HG02870 (cell line): ENCODE results near the gene TMEM232.
A peak's percentile ranks its signal among the peaks of the same experiment; 100 is the strongest.
"Not testable (repeated sequence)": the region's sequence is repeated elsewhere in the genome, so short reads cannot be mapped to it uniquely, and the experiment has no call there.

ENCODE experiments used
- ATAC-seq: cut with Tn5 transposase; IDR thresholded peaks from one replicate; pipeline ENCODE4 v1.9.1; 2021; ENCODE audit warnings: mild to moderate bottlenecking, moderate library complexity; ENCODE audit not compliant: unreplicated experiment

The TMEM232 gene

DNA sequence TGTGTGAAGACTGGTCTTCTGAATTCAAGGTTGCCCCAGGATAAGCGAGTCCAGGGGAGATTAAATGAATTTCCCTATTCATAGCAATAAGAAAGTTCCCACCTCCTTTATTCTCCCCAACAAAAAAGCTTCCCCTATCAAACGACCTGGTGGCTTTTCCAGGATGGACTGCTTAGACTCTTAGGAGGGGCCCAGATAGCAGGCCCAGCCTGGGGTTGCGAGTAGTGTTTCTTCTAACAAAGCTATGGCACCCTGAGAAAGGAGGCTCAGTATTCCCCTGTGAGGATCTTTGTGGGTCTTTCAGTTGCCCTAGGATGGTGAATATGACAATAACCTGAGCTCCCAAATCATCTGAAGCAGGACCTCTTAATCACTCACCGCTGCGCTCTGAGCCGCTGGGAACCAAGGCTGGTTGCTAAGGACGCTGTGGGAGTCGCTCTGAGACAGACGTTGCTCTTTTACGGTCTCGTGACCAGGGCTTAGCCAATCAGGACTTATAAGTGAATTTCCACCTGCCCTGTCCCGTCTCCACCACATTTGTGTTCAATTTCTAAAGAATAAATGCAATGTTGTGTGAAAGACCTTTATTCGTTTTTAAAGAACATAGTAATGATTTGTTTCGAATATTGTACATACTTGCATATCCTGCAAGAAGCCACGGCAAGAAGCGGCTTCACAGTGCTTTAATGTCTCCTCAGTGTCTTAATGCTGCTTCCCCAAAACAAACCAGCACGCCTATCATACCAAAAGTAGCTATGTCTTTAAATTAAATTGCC, at the start of gene TMEM232:
TSS of gene TMEM232 (minus strand) at position 423 of the 776 bp plus-strand sequence. CDS start 59,319 bp downstream, outside the sequence.
- ATAC-seq = no peak

DNA sequence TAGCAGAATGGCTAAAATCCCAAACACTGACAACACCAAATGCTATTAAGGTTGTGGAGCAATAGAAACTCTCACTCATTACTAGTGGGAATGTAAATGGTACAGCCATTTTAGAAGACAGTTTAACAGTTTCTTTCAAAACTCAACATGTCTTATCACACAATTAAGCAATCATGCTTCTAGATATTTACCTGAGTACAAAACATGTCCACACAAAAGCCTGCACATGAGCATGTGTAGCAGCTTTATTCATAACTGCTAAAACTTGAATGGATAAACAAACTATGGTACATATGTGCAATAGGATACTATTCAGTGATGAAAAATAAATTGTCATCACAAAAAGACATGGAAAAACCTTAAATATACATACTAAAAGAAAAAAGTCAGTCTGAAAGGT, 43.8 kb upstream of the TMEM232 start:
- no peak for ATAC-seq

DNA sequence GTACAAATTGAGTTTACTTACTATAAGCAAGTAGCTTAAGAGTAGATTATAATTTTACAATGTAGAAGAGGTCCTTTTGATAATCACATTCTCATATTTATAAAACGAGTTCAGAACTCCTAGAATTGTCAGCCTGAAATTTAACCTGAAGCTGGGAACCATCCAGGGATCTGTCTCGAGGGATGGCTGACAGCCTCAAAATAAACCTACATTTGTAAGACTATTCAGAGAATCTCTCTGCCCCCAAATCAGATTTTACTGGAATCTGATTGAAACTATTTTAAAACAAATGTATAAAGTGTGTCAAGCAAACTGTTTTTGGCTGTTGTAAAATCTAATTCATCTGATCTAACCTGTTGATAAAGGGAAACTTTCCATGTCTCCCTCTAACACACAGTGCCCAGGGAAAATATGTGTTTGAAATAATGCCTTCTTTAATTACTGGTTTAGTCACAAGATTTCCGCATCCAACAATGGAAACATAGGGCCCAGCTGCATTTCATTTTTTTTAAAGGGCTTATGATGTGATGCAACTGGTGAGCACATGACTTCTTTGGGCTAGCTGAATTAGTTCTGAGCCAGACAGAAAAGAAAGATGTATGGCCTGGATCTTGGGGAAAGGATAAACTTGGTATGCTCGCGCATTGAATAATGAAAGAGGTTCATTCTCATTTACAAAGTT, 42.7 kb upstream of the TMEM232 start:
- no peak for ATAC-seq

DNA sequence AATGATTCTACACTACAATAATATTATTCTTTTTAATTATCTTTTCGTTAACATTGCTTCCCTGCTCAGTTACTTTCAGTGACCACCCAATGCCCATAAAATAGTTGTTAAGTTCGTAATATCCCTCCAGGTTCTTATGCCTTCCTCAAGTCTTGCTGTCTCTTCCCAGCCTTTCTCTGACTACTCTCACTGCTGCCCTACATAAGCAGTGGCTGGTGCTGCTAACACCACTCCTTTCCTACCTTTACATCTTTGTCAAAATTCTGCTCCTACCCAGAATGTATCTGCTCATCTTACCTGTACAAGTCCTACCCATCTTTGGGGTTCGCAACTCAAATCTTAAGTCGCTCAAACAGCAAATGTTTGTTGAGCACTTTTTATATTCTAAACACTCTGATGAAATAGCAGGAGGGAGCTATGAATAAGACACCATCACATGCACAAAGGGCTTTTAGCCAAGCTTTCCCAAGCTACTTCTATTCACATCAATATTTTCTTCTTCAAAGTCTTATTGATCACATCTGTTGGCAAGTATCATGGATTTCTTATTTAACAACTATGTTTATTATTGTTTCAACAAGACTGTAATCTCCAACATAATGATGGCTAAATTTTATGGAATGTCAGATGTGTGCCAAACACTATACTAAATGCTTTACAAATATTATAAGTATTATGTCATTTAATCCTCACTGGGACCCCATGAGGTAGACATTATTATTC, 41.8 kb upstream of the TMEM232 start:
- ATAC-seq = no peak

DNA sequence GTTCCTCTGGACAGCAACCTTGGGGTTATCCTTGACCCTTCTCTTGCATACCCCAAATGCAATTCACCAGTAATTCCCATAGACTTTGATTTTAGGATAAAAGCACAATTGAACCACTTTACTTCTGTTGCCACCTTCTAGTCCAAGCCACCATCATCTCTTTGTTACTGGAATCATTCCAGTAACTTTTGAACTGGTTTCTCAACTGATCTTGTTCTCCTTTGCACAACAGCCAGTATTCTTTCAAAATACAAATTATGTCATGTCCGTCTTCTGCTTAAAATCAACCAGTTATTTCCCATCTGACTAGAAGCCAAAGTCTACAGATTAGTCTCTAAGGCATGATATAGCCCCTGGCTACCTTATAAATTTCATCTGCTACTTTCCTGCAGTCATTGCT, 33.7 kb upstream of the TMEM232 start:
- ATAC-seq = no peak

DNA sequence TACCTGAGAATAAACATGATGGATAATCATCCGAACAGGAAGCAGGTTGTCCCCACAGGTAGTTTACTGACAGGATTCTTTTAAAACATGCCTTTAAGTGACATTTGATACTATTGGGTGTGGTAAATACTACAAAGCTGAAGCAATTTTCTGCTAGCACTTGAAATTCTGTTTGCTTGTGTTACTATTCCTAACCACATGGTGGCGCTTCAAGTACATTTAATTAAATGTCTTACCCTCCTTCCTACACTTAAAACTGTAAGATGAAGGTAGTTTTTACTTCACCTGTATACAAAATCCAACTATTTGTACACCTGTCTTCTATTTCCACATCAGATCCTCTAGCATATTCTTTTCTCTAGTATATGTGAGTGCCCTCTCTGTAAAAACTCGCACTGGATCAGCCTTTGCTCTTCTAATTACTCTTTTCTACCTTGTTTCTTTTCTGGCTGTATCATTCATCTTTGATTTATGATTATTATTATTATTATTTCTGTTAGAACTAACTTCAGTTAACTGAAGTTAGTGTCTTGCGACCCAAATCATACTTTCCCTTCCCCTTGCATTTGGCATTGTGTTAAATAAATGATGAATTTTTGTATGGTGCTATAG, 30.8 kb upstream of the TMEM232 start:
- no peak for ATAC-seq

DNA sequence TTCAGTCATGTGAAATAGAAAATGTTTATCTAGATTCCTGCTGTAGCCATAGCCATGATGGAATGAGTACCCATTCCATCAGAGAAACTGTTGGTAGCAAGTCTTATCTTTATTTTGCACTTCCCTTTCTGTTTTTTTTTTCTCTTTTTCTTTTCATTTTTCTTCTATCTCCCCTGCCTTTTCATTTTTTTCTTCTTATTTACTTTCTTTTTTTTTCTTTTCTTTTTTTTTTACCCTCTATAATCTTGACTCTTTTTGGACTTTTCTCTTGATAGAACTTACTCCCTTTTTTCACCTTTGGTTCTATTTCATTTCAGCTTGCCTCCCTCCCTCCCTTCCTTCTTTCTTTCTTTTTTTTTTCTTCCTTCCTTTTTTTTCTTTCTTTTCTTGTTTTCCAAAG, 27.7 kb upstream of the TMEM232 start:
- no peak for ATAC-seq

DNA sequence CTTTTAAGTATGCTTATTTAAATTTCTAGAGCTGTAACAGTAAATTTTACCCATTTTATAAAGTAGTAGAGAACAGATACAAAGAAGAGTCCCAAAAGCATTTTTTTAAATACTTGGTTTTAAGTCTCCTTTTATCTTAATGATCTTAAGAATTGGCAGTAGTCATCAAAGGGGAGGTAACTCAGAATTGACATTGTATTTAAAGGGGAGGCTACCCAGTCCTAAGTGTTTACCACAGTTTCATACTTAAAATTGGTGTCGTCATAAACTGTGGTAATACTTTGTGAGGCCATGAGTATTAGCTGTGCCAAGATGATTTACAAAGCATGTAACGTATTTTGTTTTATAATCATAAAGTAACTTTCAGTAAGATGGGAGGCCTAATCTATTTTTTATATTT, 27.1 kb upstream of the TMEM232 start:
- ATAC-seq = no peak

DNA sequence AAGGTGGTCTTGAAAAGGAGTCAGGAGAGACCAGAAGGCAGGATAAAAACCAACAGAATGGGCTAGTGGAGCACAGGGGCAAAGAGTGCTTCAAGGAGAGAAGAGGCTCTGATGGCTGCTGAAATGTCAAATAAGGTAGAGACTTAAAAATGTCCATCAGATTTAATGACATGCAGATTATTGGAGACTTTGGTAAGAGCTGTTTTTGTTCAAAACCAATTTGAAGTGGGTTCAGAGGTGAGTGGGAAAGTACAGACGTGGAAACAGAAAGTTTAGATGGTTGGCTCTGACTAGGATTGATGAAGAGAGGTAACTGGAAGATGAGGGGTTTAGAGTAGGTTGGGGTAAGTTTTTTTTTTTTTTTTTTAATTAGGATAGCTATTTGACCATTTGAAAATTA, 26.5 kb upstream of the TMEM232 start:
- ATAC-seq = peak; percentile 31

DNA sequence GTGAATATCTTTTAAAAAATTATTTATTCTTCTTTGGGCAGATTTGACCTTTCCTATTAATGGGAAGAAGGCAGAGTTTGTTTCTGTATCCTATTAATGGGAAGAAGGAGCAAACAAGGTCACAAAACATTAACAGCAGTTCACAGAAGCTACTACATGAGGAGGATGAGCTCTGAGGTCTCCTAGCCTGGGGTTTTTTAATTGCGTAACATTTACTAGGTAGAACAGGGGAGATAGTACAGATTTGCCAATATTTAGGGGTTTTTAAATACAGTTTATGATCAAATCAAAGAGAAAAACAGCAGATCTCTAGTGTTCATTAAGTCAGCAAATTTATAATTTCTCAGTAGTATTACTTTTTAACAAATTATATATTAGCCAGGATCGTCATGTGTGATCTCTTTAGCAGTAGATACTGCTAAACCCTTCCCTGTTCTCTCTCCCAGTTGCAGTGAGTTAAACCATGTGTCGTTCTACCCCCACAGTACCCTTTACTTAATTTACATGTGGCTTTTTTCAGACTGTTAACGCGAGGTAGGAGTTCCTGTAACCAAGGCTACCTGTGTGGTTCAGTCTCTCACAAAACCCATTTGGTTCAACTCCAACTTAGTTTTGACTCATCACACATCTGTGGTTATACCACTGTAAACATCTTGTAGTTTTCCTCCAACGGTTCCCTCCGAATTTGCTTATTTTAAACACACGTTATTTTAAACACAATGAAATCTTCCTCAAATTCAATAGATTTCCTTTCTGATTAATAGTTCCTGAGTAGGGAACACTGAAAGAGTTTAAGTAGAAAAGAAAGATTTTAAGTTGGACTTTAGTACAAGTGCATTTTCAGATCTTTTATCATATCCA, 25.7 kb upstream of the TMEM232 start:
- ATAC-seq = peak; percentile 96

DNA sequence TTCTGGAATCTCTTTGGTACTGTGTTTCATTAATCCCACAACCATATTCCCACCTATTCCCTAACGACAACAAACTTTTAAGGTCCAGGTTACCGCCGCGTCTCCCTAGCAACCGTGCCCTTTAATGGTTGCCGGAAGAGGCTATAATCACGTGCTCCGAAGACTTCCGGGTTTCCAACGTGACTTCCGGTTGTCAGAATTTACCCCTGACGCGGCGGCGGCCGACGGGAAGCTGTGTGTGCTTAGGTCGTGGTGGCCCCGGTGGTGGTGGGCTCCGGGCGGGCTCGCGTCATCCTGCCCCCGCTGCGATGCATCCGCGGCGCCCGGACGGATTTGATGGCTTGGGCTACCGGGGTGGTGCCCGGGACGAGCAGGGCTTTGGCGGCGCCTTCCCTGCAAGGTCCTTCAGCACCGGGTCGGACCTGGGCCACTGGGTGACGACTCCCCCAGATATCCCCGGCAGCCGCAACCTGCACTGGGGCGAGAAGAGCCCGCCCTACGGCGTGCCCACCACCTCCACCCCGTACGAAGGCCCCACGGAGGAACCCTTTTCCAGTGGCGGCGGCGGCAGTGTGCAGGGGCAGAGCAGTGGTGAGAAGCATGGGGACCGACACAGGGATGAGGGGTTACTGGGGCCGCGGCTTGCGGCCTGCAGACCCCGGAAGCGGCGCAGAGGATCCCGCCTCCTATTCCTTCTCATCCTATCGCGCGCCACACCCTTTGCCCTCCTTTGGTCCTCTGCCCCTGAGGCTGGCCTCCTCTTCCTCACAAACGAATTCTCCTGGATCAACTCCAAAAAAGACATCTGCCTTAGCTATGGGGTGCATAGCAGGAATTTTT, 12.6 kb upstream of the TMEM232 start, which contains the start of gene SLC25A46:
TSS of gene SLC25A46 (plus strand) at position 196 of the 840 bp plus-strand sequence. CDS start at position 309, 113 bp downstream.
- ATAC-seq = peak; percentile 95

DNA sequence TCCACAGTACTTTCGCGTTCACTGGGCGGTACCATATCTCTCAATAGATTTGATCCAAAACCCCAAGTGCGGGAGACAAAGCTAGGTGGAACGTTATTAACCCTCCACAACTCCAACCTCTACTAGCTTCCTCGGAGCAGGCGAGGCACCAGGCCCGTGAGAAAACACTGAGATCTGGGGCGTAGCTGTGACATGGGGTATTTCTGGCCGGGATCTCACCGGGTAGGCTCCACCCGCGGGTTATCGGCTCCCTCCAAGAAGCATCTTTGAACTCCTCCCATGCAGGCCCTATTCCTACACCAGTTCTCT, 12.0 kb upstream of the TMEM232 start:
- ATAC-seq = peak; percentile 62

DNA sequence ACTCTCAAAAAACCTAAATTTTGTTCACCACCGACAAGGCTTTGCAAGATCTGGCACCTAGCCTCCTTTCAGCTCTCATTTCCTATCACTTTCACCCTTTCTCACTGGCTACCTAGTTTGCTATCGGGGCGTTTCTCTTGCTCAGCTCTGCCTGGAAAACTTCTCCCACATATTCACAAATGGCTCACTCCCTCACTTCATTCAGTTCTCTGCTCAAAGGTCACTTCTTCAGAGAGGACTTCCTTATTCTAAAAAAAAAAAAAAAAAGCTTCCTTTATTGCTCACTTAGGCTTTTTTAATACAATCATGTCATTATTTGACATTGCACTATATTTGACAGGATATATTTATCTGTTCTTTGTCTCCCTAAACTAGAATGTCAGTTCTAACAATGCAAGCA, 10.3 kb upstream of the TMEM232 start:
- ATAC-seq = no peak

DNA sequence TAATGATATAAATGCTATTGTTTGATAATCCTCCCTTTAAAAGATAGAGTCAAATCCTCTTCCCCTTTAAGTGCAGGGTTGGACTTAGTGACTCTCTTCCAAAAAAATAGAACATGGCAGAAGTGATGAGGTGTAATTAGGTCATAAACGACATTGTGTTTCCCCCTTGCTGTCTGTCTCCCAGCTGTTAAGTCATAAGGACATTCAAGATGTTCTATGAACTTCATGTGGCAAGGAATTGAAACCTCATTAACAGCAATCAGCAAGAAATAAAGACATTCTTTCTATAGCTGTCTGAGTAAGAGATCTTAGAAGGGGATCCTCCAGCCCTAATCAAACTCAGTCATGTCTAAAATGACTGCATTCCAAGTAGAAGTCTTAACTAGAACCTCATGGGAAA, 9.1 kb upstream of the TMEM232 start:
- no peak for ATAC-seq

DNA sequence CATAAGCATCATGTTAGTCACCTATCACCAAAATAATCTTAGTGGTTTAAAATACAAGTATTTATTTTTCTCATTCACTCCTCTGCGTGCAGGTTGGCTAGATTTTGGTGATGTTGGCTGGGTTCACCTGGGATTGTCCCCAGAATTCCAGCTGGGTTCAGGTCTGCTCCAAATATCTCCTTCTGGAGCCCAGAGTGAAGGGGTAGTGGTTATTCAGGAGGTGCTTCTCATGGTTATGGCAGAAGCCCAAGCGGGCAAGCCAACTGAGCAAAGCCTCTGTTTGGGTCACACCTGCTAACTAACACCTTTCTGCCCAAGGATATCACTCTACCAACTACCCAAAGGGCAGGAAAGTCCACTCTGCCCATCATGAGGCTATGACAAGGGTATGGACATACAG, 7.6 kb upstream of the TMEM232 start:
- no peak for ATAC-seq

DNA sequence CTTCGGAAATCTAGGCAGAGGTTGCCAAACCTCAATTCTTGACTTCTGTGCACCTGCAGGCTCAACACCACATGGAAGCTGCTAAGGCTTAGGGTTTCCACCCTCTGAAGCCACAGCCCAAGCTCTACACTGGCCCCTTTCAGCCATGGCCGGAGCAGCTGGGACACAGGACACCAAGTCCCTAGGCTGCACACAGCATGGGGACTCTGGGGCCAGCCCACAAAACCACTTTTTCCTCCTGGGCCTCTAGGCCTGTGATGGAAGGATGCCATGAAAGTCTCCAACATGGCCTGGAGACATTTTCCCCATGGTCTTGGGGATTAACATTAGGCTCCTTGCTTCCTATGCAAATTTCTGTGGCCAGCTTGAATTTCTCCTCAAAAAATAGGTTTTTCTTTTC, 5.0 kb upstream of the TMEM232 start:
- ATAC-seq = not testable (repeated sequence)

DNA sequence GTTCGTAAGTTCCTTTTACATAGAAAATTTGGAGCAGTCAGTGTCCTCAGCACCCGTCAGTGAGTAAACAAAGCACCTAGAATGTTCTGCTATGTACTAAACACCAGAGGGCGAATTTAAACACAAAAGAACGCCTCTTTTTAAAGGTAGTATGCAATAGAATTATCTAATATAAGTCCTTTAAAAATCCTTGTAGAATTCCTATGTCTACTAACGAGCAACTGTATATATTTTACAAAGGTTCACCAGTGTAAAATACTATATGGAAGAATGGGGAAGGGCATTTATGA, 499 bp upstream of the TMEM232 start:
- ATAC-seq = no peak

DNA sequence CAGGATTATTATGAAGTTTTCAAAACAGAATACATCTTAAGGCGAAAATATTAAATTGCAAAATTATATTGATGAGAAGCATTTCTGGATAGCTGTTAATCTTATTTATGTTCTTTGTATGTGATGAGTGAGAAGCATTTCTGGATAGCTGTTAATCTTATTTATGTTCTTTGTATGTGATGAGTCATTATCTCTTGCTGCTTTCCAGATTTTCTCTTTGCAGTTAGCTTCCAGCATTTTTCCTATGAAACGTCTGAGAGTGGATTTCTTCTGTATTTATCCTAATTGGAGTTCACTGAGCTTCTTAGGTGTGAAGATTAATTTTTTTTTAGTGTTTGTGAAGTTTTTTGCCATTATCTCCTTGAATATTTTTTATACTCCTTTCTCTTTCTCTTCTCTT, 8.2 kb downstream of the TMEM232 start:
- ATAC-seq = no peak

DNA sequence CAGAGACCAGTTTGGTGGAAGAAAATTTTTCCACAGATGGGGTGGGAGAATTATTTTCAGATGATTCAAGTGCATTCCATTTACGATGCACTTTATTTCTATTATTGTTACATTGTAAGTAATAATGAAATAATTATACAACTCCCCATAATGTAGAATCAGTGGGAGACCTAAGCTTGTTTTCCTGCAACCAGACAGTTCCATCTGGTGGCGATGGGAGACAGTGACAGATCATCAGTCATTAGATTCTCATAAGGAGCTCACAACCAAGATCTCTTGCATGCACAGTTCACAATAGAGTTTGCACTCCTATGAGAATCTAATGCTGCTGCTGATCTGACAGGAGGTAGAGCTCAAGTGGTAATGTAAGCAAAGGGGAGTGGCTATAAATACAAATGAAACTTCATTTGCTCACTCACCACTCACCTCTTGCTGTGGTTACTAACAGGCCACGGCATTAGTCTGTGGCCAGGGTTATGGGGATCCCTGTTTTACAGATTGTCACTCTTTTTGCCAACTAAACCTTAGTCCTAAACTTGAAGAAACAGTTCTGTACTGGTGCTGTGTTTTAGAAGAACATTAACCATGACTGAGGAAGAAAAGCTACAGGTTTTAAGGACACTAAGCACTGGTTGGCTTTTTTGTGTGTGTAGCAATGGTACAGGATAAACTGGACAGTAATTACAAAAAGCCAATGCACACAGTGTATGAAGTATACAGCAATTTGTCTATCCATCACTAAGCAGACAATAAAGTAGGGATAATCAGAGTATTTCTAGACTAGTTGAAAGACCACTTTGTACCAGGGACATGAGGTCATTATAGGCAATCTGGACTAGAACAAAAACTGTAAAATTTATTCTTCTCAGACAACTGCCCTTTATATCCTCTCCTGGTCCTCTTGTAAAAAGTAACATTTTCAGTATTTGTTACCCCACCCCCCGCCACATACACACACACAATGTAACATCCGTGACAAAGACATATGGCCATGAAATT, 9.9 kb downstream of the TMEM232 start:
- ATAC-seq = no peak
